ENCODE results near the gene GMEB2. TPM values are rescaled to one million over a fixed set of nuclear protein-coding genes. Genes with fewer than 3 reads are reported as not detected.

The GMEB2 gene
- total RNA-seq, 6 donors from 2014 or later: 10.1 to 12.9 (median 12.4) TPM

DNA sequence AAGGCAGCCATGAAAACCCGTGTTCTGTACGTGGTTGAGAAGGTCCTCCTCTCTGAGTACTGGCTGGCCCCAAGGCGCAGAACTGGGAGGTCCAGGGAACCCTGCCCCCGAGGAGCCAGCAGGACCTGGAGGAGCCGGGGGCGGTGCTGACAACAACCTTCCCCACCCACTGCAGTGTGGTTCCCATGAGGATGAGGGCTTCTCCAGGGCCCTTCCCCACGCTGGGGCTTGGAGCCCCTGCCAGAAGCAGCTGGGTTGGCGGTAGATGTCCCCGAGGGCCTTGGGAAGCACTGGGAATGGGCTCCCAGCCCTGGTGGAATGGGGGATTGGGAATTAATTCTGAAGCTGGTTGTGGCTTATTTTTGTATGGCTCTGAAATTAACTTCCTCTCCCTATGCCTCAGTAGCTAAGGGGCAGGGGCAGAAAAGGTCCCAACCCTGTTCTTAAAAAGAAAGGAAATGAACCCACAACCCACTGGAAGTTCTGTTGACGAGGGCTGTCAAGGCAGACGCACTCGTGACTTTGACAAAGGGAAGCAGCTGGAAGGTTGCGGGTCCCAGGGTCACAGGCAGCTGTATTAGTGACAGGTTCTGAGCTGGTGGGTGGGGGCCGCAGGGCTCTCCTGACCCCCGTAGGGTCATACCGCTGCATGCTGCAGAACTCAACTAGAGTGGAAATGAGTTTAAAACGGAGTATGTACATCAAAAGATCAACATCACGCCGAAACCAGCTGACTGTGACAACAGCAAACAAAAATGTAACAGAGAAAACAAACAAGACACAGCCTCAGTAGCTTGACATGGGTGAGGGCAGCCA lies 38.9 kb downstream of the GMEB2 start:
- TF ChIP-seq POLR2A (IDR thresholded peaks at IDR 0.05) (no peak), CTCF (IDR thresholded peaks at IDR 0.05) (no peak), POLR2AphosphoS5 (IDR thresholded peaks at IDR 0.05) (no peak), EP300 (IDR thresholded peaks at IDR 0.05) (no peak)
- no peaks in the 10 kb centered on the region for H3K4me1 ChIP-seq
- ATAC-seq (ENCODE audit: low FRiP score in 2 of 2): no peak
- 74 to 82% methylated on average over 15 to 19 of the region's 19 CpGs for WGBS, 2 donors
- H3K27me3 ChIP-seq: no peaks in the 10 kb centered on the region
- no peaks in the 10 kb centered on the region for H3K9me3 ChIP-seq
- no peak overlapping the region for H3K27ac ChIP-seq
- DNase-seq: peak in 1 of 2 donors; percentile 27
- H3K4me3 ChIP-seq: no peak overlapping the region
- peaks cover 17 to 49% (median 45%) of the 10 kb centered on the region in 4 donors for H3K36me3 ChIP-seq

- no peaks in the 10 kb centered on the region for H3K9me3 ChIP-seq
- WGBS, 2 donors: 90 to 92% methylated on average over 11 to 12 of the region's 12 CpGs
- no peaks in the 10 kb centered on the region for H3K27me3 ChIP-seq
- ATAC-seq (ENCODE audit: low FRiP score in 2 of 2) (no peak), DNase-seq (peak in 1 of 2 donors; percentile 50)
- H3K36me3 ChIP-seq: peaks cover 11 to 42% (median 37%) of the 10 kb centered on the region in 4 donors
- TF ChIP-seq POLR2A (IDR thresholded peaks at IDR 0.05) (no peak), POLR2AphosphoS5 (IDR thresholded peaks at IDR 0.05) (no peak), EP300 (IDR thresholded peaks at IDR 0.05) (no peak), CTCF (IDR thresholded peaks at IDR 0.05) (no peak)
- no peak overlapping the region for H3K4me3 ChIP-seq
- no peak overlapping the region for H3K27ac ChIP-seq
- H3K4me1 ChIP-seq: no peaks in the 10 kb centered on the region
Observed at GRCh38 chr20:63587256-63587655, 39.6 kb downstream of the GMEB2 start.

- H3K4me1 ChIP-seq: no peaks in the 10 kb centered on the region
Observed at GRCh38 chr20:63586797-63587196, 40.1 kb downstream of the GMEB2 start.

DNA sequence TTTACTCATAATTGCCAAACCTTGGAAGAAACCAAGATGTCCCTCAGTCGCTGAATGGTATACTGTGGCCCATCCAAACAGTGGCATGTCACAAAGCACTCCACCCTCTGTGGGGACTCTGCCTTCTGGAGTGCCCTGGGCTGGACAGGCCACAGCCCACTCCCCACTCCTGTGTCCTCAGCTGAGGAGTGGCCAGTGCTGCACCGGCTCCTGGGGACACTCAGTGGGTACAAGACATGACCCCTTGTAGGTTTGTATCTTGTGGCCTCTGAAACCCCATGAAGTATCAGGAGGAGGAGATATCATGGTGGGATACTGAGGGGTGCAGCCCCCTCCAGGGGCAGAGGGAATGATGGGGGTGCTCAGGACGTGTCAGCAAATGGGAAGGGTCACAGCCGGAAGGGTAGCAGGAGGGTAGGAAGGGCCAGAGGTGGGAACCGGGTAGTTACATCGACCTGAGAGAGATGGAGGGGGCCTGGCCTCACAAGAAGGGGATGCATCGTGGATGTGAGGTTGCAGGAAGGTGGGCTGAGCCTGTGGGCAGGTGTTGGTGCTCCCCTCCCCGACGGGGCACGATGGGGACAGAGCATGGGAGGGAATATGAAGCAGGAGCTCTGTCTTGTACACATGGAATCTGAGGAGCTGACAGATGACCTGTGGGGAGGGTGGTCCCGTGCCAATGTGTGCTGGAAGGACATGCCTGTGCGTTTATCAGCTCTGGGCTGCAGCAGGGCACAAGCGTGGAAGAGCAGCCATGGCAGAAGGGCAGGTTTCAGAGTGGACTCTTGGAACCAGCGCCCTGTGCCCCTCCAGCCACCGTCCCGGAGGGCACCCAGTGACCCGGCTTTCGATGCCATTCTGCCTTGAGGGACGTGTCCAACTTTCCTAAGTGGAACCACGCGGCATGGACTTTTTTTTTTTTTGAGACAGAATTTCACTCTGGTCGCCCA lies 41.0 kb downstream of the GMEB2 start:
- Histone ChIP-seq H3K27ac (no peak overlapping the region), H3K9me3 (no peaks in the 10 kb centered on the region), H3K4me3 (no peak overlapping the region), H3K36me3 (peaks cover 6 to 28% (median 24%) of the 10 kb centered on the region in 4 donors), H3K4me1 (no peaks in the 10 kb centered on the region), H3K27me3 (no peaks in the 10 kb centered on the region)
- DNase-seq (peak in 1 of 2 donors; percentile 52), ATAC-seq (ENCODE audit: low FRiP score in 2 of 2) (no peak)
- 82 to 87% methylated on average over 17 to 22 of the region's 22 CpGs for WGBS, 2 donors
- TF ChIP-seq EP300 (IDR thresholded peaks at IDR 0.05): no peak
- TF ChIP-seq POLR2A (IDR thresholded peaks at IDR 0.05): no peak
- no peak for TF ChIP-seq CTCF (IDR thresholded peaks at IDR 0.05)
- no peak for TF ChIP-seq POLR2AphosphoS5 (IDR thresholded peaks at IDR 0.05)

More at GRCh38 chr20:63586797-63587196, 40.1 kb downstream of the GMEB2 start:
- Histone ChIP-seq H3K9me3 (no peaks in the 10 kb centered on the region), H3K27me3 (no peaks in the 10 kb centered on the region), H3K4me3 (no peak overlapping the region), H3K27ac (no peak overlapping the region), H3K36me3 (peaks cover 9 to 37% (median 33%) of the 10 kb centered on the region in 4 donors)
- WGBS, 2 donors: 94 to 100% methylated on average over 5 to 17 of the region's 17 CpGs
- ATAC-seq (ENCODE audit: low FRiP score in 2 of 2) (no peak), DNase-seq (peak in 1 of 2 donors; percentile 46)
- TF ChIP-seq EP300 (IDR thresholded peaks at IDR 0.05): no peak
- no peak for TF ChIP-seq POLR2A (IDR thresholded peaks at IDR 0.05)
- TF ChIP-seq CTCF (IDR thresholded peaks at IDR 0.05): no peak
- no peak for TF ChIP-seq POLR2AphosphoS5 (IDR thresholded peaks at IDR 0.05)
